Measurements from ENCODE around the gene STX4.

The STX4 gene

GRCh38 chr16:31061126-31061812 is 27.9 kb downstream of the STX4 start:
- Histone ChIP-seq H3K27ac (no peak overlapping the region), H3K4me1 (ENCODE audit: control insufficient read depth in 1 of 2, insufficient read depth in 1 of 2, low read depth in 1 of 2, low read length in 1 of 2) (peaks cover 5 to 6% of the 10 kb centered on the region in 2 experiments)

DNA sequence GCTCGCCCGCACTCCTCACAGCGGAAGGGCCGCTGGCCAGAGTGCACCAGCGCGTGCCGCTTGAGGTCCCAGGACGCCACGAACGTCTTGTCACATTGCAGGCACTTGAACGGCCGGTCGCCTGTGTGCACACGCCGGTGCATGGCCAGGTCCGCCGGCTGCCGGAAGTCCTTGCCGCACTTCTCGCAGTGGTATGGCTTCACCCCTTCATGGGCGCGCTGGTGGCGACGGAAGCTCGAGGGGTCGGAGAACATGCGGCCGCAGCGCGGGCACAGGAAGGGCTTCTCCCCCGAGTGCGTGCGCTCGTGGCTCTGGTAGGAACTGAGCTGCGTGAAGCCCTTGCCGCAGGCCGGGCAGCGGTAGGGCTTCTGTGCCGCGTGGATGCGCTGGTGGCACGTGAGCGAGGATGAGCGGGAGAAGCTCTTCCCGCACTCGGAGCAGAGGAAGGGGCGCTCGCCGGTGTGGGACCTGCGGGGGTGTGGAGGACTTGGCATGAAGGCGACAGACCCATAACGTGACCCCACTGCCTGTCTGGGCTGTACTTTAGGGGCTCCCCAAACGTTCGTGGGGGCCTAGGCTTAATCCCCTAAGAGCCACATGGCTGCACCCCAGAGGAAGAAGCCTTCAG is 28.6 kb downstream of the STX4 start:
- H3K27ac ChIP-seq = no peak overlapping the region
- no peak overlapping the region for H3K4me3 ChIP-seq (ENCODE audit: low read depth in 1 of 2, low read length in 1 of 2)
- no peak for TF ChIP-seq CTCF (IDR thresholded peaks at IDR 0.05)
- no peaks in the 10 kb centered on the region for H3K27me3 ChIP-seq
- no peaks in the 10 kb centered on the region for H3K9me3 ChIP-seq
- H3K4me1 ChIP-seq (ENCODE audit: control insufficient read depth in 1 of 2, insufficient read depth in 1 of 2, low read depth in 1 of 2, low read length in 1 of 2) = peaks cover 6 to 9% of the 10 kb centered on the region in 2 experiments
- H3K36me3 ChIP-seq = peaks cover 35% of the 10 kb centered on the region

More at GRCh38 chr16:31061126-31061812, 27.9 kb downstream of the STX4 start:
- H3K36me3 ChIP-seq = peaks cover 35% of the 10 kb centered on the region
- no peak for TF ChIP-seq CTCF (IDR thresholded peaks at IDR 0.05)
- no peaks in the 10 kb centered on the region for H3K9me3 ChIP-seq
- H3K4me3 ChIP-seq (ENCODE audit: low read depth in 1 of 2, low read length in 1 of 2) = no peak overlapping the region
- H3K27me3 ChIP-seq = no peaks in the 10 kb centered on the region

- Histone ChIP-seq H3K4me3 (ENCODE audit: low read depth in 1 of 2, low read length in 1 of 2) (no peak overlapping the region), H3K4me1 (ENCODE audit: control insufficient read depth in 1 of 2, insufficient read depth in 1 of 2, low read depth in 1 of 2, low read length in 1 of 2) (peaks cover 6 to 9% of the 10 kb centered on the region in 2 experiments), H3K36me3 (peaks cover 30% of the 10 kb centered on the region), H3K9me3 (no peaks in the 10 kb centered on the region), H3K27ac (no peak overlapping the region), H3K27me3 (no peaks in the 10 kb centered on the region)
- TF ChIP-seq CTCF (IDR thresholded peaks at IDR 0.05) = no peak
Measured at GRCh38 chr16:31063495-31063842, 30.1 kb downstream of the STX4 start.

DNA sequence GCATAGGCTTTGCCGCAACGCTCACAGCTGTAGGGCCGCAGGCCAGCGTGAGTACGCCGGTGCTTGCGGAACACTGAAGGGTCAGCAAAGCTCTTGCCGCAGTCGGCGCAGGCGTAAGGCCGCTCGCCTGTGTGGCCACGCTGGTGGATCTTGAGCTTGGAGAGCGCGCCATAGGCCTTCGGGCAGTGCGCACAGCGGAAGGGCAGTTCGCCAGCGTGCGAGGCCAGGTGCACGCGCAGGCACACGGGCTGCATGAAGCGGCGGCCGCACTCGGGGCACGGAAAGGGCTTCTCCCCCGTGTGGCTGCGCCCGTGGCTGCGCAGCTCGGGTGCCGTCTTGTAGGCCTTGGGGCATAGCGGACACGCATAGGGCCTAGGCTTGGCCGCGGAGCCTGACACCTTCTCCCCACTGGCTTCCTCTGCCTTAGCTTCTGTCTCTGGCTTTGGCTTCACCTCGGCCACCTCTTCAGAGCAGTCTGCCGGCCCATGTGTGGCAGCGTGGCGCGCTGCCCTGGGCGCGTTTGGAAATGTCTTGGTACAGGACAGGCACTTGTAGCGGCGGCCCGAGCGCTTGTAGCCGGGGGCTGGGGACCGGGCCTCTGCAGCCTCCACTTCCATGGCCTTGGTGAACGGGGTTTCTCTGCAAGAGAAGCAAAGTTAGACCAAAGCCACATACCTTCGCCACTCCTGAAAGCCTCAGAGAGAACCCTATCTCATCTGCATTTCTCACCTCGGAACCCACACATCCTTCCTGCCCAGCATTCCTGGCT is 30.7 kb downstream of the STX4 start:
- no peak for TF ChIP-seq CTCF (IDR thresholded peaks at IDR 0.05)
- H3K27ac ChIP-seq = no peak overlapping the region
- no peaks in the 10 kb centered on the region for H3K9me3 ChIP-seq
- no peak overlapping the region for H3K4me3 ChIP-seq (ENCODE audit: low read depth in 1 of 2, low read length in 1 of 2)
- H3K27me3 ChIP-seq = no peaks in the 10 kb centered on the region
- H3K36me3 ChIP-seq = peaks cover 29% of the 10 kb centered on the region
- H3K4me1 ChIP-seq (ENCODE audit: control insufficient read depth in 1 of 2, insufficient read depth in 1 of 2, low read depth in 1 of 2, low read length in 1 of 2) = peaks cover 6 to 9% of the 10 kb centered on the region in 2 experiments

GRCh38 chr16:31064882-31065461 is 31.6 kb downstream of the STX4 start:
- H3K36me3 ChIP-seq = peaks cover 29% of the 10 kb centered on the region
- H3K27ac ChIP-seq = no peak overlapping the region
- no peak overlapping the region for H3K4me3 ChIP-seq (ENCODE audit: low read depth in 1 of 2, low read length in 1 of 2)
- TF ChIP-seq CTCF (IDR thresholded peaks at IDR 0.05) = no peak
- no peaks in the 10 kb centered on the region for H3K27me3 ChIP-seq
- H3K4me1 ChIP-seq (ENCODE audit: control insufficient read depth in 1 of 2, insufficient read depth in 1 of 2, low read depth in 1 of 2, low read length in 1 of 2) = peaks cover 6 to 9% of the 10 kb centered on the region in 2 experiments
- no peaks in the 10 kb centered on the region for H3K9me3 ChIP-seq
